NCI-H510A (cell line): ENCODE data around the gene PIGS.
"Not testable (repeated sequence)": the region's sequence is repeated elsewhere in the genome, so short reads cannot be mapped to it uniquely, and the experiment has no call there.

Experiments used
- DNase-seq: peaks from one replicate; lab custom pipeline; 2025; lab: John Stamatoyannopoulos, UW

PIGS gene

GRCh38 chr17:28529013-28529400 lies 42.3 kb downstream of the PIGS start:
- DNase-seq = no peak

- DNase-seq = no peak
Measured at GRCh38 chr17:28528327-28529012, 42.9 kb downstream of the PIGS start.

- no peak for DNase-seq
Measured at GRCh38 chr17:28527859-28528258, 43.5 kb downstream of the PIGS start.

GRCh38 chr17:28527181-28527681 lies 44.1 kb downstream of the PIGS start:
- DNase-seq = no peak

- no peak for DNase-seq
Measured at GRCh38 chr17:28526381-28526780, 44.9 kb downstream of the PIGS start.

GRCh38 chr17:28524476-28525424 lies 46.6 kb downstream of the PIGS start:
- no peak for DNase-seq

GRCh38 chr17:28523876-28524275 lies 47.4 kb downstream of the PIGS start:
- DNase-seq = no peak

GRCh38 chr17:28523186-28523585 lies 48.1 kb downstream of the PIGS start:
- no peak for DNase-seq

GRCh38 chr17:28522281-28522680 lies 49.0 kb downstream of the PIGS start:
- DNase-seq = not testable (repeated sequence)

- DNase-seq = no peak
Measured at GRCh38 chr17:28521311-28522085, 49.8 kb downstream of the PIGS start.

GRCh38 chr17:28520687-28521086 lies 50.6 kb downstream of the PIGS start:
- no peak for DNase-seq

- DNase-seq = no peak
Measured at GRCh38 chr17:28519236-28519635, 52.1 kb downstream of the PIGS start.

GRCh38 chr17:28518578-28518977 lies 52.7 kb downstream of the PIGS start:
- DNase-seq = no peak

GRCh38 chr17:28518132-28518531 lies 53.2 kb downstream of the PIGS start:
- no peak for DNase-seq

GRCh38 chr17:28515518-28515917 lies 55.8 kb downstream of the PIGS start:
- no peak for DNase-seq

- no peak for DNase-seq
Measured at GRCh38 chr17:28514561-28515002, 56.7 kb downstream of the PIGS start.

GRCh38 chr17:28513476-28513875 lies 57.8 kb downstream of the PIGS start:
- DNase-seq = no peak

GRCh38 chr17:28511858-28512461 lies 59.4 kb downstream of the PIGS start:
- no peak for DNase-seq

- DNase-seq = no peak
Measured at GRCh38 chr17:28509789-28510188, 61.5 kb downstream of the PIGS start.

GRCh38 chr17:28508211-28508724 lies 63.1 kb downstream of the PIGS start:
- DNase-seq = no peak

GRCh38 chr17:28507567-28508203 lies 63.6 kb downstream of the PIGS start:
- no peak for DNase-seq
